ENCODE measurements around the gene DCBLD1.

DNA sequence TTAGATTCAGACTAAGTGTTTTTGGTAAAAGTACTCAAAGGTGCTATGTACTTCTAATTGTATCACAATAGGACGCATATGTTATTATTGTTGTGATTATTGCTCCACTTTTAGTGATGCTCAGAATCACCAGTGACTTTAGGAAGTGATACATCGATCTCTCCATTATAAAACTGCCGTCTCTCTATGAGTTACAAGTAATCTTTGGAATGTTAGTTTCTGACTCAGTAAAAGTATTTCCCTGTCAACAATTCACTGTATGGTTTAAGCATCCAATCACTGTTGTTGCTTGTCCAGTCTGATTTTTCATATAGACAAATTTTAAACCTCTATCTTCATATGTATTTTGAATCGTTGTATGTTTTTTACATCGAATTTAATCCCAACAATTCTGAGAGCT, 9.4 kb downstream of the DCBLD1 start:
- TF ChIP-seq, protein P1, sequence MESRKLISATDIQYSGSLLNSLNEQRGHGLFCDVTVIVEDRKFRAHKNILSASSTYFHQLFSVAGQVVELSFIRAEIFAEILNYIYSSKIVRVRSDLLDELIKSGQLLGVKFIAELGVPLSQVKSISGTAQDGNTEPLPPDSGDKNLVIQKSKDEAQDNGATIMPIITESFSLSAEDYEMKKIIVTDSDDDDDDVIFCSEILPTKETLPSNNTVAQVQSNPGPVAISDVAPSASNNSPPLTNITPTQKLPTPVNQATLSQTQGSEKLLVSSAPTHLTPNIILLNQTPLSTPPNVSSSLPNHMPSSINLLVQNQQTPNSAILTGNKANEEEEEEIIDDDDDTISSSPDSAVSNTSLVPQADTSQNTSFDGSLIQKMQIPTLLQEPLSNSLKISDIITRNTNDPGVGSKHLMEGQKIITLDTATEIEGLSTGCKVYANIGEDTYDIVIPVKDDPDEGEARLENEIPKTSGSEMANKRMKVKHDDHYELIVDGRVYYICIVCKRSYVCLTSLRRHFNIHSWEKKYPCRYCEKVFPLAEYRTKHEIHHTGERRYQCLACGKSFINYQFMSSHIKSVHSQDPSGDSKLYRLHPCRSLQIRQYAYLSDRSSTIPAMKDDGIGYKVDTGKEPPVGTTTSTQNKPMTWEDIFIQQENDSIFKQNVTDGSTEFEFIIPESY (IDR thresholded peaks at IDR 0.05; ENCODE audit: extremely low read depth, insufficient replicate concordance, low read length), result no peak
- TF ChIP-seq, protein P2, sequence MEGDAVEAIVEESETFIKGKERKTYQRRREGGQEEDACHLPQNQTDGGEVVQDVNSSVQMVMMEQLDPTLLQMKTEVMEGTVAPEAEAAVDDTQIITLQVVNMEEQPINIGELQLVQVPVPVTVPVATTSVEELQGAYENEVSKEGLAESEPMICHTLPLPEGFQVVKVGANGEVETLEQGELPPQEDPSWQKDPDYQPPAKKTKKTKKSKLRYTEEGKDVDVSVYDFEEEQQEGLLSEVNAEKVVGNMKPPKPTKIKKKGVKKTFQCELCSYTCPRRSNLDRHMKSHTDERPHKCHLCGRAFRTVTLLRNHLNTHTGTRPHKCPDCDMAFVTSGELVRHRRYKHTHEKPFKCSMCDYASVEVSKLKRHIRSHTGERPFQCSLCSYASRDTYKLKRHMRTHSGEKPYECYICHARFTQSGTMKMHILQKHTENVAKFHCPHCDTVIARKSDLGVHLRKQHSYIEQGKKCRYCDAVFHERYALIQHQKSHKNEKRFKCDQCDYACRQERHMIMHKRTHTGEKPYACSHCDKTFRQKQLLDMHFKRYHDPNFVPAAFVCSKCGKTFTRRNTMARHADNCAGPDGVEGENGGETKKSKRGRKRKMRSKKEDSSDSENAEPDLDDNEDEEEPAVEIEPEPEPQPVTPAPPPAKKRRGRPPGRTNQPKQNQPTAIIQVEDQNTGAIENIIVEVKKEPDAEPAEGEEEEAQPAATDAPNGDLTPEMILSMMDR (IDR thresholded peaks at IDR 0.05 in 2 of 3, conservative IDR thresholded peaks at IDR 0.05 in 1 of 3; ENCODE audit: borderline replicate concordance in 1 of 3, insufficient read depth in 1 of 3, low read depth in 2 of 3, low read length in 2 of 3), result no peak
- TF ChIP-seq EZH2 (IDR thresholded peaks at IDR 0.05) (no peak), POLR2A (IDR thresholded peaks at IDR 0.05; ENCODE audit: borderline replicate concordance, extremely low read depth, insufficient read depth, insufficient read length) (no peak), ZFX (IDR thresholded peaks at IDR 0.05) (no peak), YY1 (IDR thresholded peaks at IDR 0.05; ENCODE audit: extremely low read depth, insufficient replicate concordance, low read depth, low read length) (no peak), SRF (IDR thresholded peaks at IDR 0.05; ENCODE audit: low read depth) (no peak), POLR2AphosphoS5 (IDR thresholded peaks at IDR 0.05; ENCODE audit: low read depth, low read length) (no peak)
- TF ChIP-seq, protein P3, sequence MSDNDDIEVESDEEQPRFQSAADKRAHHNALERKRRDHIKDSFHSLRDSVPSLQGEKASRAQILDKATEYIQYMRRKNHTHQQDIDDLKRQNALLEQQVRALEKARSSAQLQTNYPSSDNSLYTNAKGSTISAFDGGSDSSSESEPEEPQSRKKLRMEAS (IDR thresholded peaks at IDR 0.05), result no peak
- TF ChIP-seq, protein P4, sequence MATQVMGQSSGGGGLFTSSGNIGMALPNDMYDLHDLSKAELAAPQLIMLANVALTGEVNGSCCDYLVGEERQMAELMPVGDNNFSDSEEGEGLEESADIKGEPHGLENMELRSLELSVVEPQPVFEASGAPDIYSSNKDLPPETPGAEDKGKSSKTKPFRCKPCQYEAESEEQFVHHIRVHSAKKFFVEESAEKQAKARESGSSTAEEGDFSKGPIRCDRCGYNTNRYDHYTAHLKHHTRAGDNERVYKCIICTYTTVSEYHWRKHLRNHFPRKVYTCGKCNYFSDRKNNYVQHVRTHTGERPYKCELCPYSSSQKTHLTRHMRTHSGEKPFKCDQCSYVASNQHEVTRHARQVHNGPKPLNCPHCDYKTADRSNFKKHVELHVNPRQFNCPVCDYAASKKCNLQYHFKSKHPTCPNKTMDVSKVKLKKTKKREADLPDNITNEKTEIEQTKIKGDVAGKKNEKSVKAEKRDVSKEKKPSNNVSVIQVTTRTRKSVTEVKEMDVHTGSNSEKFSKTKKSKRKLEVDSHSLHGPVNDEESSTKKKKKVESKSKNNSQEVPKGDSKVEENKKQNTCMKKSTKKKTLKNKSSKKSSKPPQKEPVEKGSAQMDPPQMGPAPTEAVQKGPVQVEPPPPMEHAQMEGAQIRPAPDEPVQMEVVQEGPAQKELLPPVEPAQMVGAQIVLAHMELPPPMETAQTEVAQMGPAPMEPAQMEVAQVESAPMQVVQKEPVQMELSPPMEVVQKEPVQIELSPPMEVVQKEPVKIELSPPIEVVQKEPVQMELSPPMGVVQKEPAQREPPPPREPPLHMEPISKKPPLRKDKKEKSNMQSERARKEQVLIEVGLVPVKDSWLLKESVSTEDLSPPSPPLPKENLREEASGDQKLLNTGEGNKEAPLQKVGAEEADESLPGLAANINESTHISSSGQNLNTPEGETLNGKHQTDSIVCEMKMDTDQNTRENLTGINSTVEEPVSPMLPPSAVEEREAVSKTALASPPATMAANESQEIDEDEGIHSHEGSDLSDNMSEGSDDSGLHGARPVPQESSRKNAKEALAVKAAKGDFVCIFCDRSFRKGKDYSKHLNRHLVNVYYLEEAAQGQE (IDR thresholded peaks at IDR 0.05; ENCODE audit: low read depth), result no peak
